ENCODE data around the gene ZNF768.

DNA sequence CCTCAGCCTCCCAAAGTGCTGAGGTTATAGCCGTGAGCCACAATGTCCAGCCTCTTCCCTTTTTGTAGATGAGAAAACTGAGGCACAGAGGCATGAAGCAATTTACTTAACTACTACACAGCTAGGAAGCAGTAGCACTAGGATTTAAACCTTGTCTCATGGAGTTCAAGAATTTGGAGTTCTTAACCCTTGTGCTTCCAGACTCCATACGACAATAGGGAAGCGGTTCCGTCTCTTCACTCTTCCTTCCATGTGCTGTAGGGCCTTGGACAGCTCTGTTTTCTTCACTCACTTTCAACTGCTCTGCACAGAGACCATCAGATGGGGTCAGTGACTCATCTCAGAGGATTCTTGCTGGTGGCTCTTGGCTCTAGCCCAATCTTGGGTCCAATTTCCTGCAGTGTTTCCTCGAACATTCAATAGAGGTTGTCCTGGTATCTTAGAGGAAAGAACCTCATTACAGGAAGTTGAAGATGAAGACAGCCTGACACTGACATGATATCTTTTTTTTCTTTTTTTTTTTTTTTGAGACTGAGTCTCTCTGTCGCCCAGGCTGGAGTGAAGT is 34.5 kb downstream of the ZNF768 start:
- TF ChIP-seq EZH2phosphoT487 (IDR thresholded peaks at IDR 0.05; ENCODE audit: borderline replicate concordance) (no peak), RAD21 (IDR thresholded peaks at IDR 0.05; ENCODE audit: low read depth) (no peak; the same call in 1 of the 2 replicates), EZH2 (IDR thresholded peaks at IDR 0.05) (no peak), POLR2A (IDR thresholded peaks at IDR 0.05; ENCODE audit: borderline replicate concordance, extremely low read depth, insufficient read depth, insufficient read length) (no peak), POLR2AphosphoS5 (IDR thresholded peaks at IDR 0.05; ENCODE audit: low read depth, low read length) (no peak), ELF1 (IDR thresholded peaks at IDR 0.05; ENCODE audit: borderline replicate concordance, low read depth) (no peak), ZFX (IDR thresholded peaks at IDR 0.05) (no peak), MAX (IDR thresholded peaks at IDR 0.05) (no peak)
- TF ChIP-seq, protein P1, sequence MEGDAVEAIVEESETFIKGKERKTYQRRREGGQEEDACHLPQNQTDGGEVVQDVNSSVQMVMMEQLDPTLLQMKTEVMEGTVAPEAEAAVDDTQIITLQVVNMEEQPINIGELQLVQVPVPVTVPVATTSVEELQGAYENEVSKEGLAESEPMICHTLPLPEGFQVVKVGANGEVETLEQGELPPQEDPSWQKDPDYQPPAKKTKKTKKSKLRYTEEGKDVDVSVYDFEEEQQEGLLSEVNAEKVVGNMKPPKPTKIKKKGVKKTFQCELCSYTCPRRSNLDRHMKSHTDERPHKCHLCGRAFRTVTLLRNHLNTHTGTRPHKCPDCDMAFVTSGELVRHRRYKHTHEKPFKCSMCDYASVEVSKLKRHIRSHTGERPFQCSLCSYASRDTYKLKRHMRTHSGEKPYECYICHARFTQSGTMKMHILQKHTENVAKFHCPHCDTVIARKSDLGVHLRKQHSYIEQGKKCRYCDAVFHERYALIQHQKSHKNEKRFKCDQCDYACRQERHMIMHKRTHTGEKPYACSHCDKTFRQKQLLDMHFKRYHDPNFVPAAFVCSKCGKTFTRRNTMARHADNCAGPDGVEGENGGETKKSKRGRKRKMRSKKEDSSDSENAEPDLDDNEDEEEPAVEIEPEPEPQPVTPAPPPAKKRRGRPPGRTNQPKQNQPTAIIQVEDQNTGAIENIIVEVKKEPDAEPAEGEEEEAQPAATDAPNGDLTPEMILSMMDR (IDR thresholded peaks at IDR 0.05 in 2 of 3, conservative IDR thresholded peaks at IDR 0.05 in 1 of 3; ENCODE audit: borderline replicate concordance in 1 of 3, insufficient read depth in 1 of 3, low read depth in 2 of 3, low read length in 2 of 3) = no peak
- TF ChIP-seq, protein P2, sequence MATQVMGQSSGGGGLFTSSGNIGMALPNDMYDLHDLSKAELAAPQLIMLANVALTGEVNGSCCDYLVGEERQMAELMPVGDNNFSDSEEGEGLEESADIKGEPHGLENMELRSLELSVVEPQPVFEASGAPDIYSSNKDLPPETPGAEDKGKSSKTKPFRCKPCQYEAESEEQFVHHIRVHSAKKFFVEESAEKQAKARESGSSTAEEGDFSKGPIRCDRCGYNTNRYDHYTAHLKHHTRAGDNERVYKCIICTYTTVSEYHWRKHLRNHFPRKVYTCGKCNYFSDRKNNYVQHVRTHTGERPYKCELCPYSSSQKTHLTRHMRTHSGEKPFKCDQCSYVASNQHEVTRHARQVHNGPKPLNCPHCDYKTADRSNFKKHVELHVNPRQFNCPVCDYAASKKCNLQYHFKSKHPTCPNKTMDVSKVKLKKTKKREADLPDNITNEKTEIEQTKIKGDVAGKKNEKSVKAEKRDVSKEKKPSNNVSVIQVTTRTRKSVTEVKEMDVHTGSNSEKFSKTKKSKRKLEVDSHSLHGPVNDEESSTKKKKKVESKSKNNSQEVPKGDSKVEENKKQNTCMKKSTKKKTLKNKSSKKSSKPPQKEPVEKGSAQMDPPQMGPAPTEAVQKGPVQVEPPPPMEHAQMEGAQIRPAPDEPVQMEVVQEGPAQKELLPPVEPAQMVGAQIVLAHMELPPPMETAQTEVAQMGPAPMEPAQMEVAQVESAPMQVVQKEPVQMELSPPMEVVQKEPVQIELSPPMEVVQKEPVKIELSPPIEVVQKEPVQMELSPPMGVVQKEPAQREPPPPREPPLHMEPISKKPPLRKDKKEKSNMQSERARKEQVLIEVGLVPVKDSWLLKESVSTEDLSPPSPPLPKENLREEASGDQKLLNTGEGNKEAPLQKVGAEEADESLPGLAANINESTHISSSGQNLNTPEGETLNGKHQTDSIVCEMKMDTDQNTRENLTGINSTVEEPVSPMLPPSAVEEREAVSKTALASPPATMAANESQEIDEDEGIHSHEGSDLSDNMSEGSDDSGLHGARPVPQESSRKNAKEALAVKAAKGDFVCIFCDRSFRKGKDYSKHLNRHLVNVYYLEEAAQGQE (IDR thresholded peaks at IDR 0.05; ENCODE audit: low read depth) = no peak
